GM19043 (cell line): Measurements from ENCODE around the gene ASB13.
A peak's percentile ranks its signal among the peaks of the same experiment; 100 is the strongest.

ENCODE experiments used
- ATAC-seq: cut with Tn5 transposase; IDR thresholded peaks from one replicate; pipeline ENCODE4 v1.9.1; 2021; ENCODE audit warnings: low read depth; ENCODE audit not compliant: unreplicated experiment

ASB13 gene

GRCh38 chr10:5670662-5671375 lies 4.4 kb upstream of the ASB13 start:
- ATAC-seq: no peak

GRCh38 chr10:5669604-5670003 lies 3.2 kb upstream of the ASB13 start:
- ATAC-seq: no peak

GRCh38 chr10:5668429-5668828 lies 2.0 kb upstream of the ASB13 start:
- ATAC-seq: no peak

- ATAC-seq: no peak
Measured at GRCh38 chr10:5666841-5667630, 641 bp upstream of the ASB13 start.

GRCh38 chr10:5665373-5666007 lies 905 bp downstream of the ASB13 start:
- no peak for ATAC-seq

- no peak for ATAC-seq
Measured at GRCh38 chr10:5663692-5664427, 2.5 kb downstream of the ASB13 start.

GRCh38 chr10:5662708-5663579 lies 3.5 kb downstream of the ASB13 start:
- no peak for ATAC-seq

GRCh38 chr10:5661043-5661442 lies 5.4 kb downstream of the ASB13 start:
- ATAC-seq: no peak

GRCh38 chr10:5659702-5660528 lies 6.5 kb downstream of the ASB13 start:
- ATAC-seq: peak; percentile 63

GRCh38 chr10:5658871-5659618 lies 7.3 kb downstream of the ASB13 start:
- no peak for ATAC-seq

- no peak for ATAC-seq
Measured at GRCh38 chr10:5656737-5657579, 9.4 kb downstream of the ASB13 start.

GRCh38 chr10:5655121-5655520 lies 11.3 kb downstream of the ASB13 start:
- ATAC-seq: no peak

GRCh38 chr10:5654218-5654755 lies 12.1 kb downstream of the ASB13 start:
- ATAC-seq: no peak

GRCh38 chr10:5652746-5653145 lies 13.6 kb downstream of the ASB13 start:
- ATAC-seq: no peak

GRCh38 chr10:5651388-5651764 lies 15.0 kb downstream of the ASB13 start:
- ATAC-seq: no peak

GRCh38 chr10:5650664-5651387 lies 15.6 kb downstream of the ASB13 start:
- no peak for ATAC-seq

- no peak for ATAC-seq
Measured at GRCh38 chr10:5649746-5650145, 16.6 kb downstream of the ASB13 start.
